GM12891 (cell line): ENCODE results near the gene ZBTB16.

Experiments
- DNase-seq: peaks from one replicate; pipeline ENCODE4 v3.0.0; 2011; ENCODE audit warnings: low spot score; ENCODE audit not compliant: insufficient read length
- FAIRE-seq: peaks from 2 replicates; lab custom pipeline; 2011; peaks lifted over from hg19 to GRCh38; lab: Jason Lieb, UNC
- PAX5 ChIP-seq: IDR thresholded peaks from 2 replicates; pipeline ENCODE4 v1.6.1; 2011; ENCODE audit warnings: low read length, moderate library complexity, mild to moderate bottlenecking; ENCODE audit not compliant: insufficient read depth, severe bottlenecking
- POLR2A ChIP-seq: IDR thresholded peaks from 2 replicates; pipeline ENCODE4 v1.6.1; 2011; ENCODE audit warnings: low read depth, low read length, control low read depth
- POLR2AphosphoS5 ChIP-seq: IDR thresholded peaks from 2 replicates; pipeline ENCODE4 v1.6.1; 2011; ENCODE audit warnings: low read depth, low read length, control low read depth
- POU2F2 ChIP-seq: IDR thresholded peaks from 2 replicates; pipeline ENCODE4 v1.6.1; 2011; ENCODE audit warnings: low read depth, mild to moderate bottlenecking, control low read depth, low read length, moderate library complexity
- SPI1 ChIP-seq: IDR thresholded peaks from 2 replicates; pipeline ENCODE4 v1.6.1; 2011; ENCODE audit warnings: low read depth, low read length, control low read depth
- TAF1 ChIP-seq: IDR thresholded peaks from 2 replicates; pipeline ENCODE4 v1.6.1; 2011; ENCODE audit warnings: low read depth, low read length, control low read depth

Gene ZBTB16

GRCh38 chr11:114169321-114169749 is 109.8 kb downstream of the ZBTB16 start:
- TF ChIP-seq PAX5: no peak
- TF ChIP-seq TAF1: no peak
- TF ChIP-seq SPI1: no peak
- no peak for TF ChIP-seq POU2F2
- no peak for TF ChIP-seq POLR2A
- TF ChIP-seq POLR2AphosphoS5: no peak
- FAIRE-seq (no peak), DNase-seq (no peak)

- FAIRE-seq (no peak), DNase-seq (no peak)
- TF ChIP-seq SPI1: no peak
- TF ChIP-seq TAF1: no peak
- no peak for TF ChIP-seq POU2F2
- no peak for TF ChIP-seq POLR2A
- no peak for TF ChIP-seq PAX5
- TF ChIP-seq POLR2AphosphoS5: no peak
Measured at GRCh38 chr11:114169821-114170220, 110.3 kb downstream of the ZBTB16 start.

GRCh38 chr11:114170226-114170625 is 110.7 kb downstream of the ZBTB16 start:
- FAIRE-seq (no peak), DNase-seq (no peak)
- TF ChIP-seq POLR2AphosphoS5: no peak
- TF ChIP-seq POLR2A: no peak
- no peak for TF ChIP-seq TAF1
- no peak for TF ChIP-seq POU2F2
- no peak for TF ChIP-seq PAX5
- no peak for TF ChIP-seq SPI1

GRCh38 chr11:114171257-114172054 is 111.9 kb downstream of the ZBTB16 start:
- FAIRE-seq (no peak), DNase-seq (no peak)
- TF ChIP-seq TAF1 (no peak), POU2F2 (no peak), PAX5 (no peak), POLR2A (no peak), POLR2AphosphoS5 (no peak), SPI1 (no peak)

- no peak for TF ChIP-seq POU2F2
- no peak for TF ChIP-seq TAF1
- no peak for TF ChIP-seq PAX5
- TF ChIP-seq SPI1: no peak
- TF ChIP-seq POLR2AphosphoS5: no peak
- no peak for TF ChIP-seq POLR2A
- FAIRE-seq (no peak), DNase-seq (no peak)
Measured at GRCh38 chr11:114172055-114172861, 112.7 kb downstream of the ZBTB16 start.

- no peak for TF ChIP-seq SPI1
- TF ChIP-seq POLR2AphosphoS5: no peak
- TF ChIP-seq PAX5: no peak
- TF ChIP-seq POU2F2: no peak
- FAIRE-seq (no peak), DNase-seq (no peak)
Measured at GRCh38 chr11:114172871-114173444, 113.4 kb downstream of the ZBTB16 start.

GRCh38 chr11:114173843-114174242 is 114.3 kb downstream of the ZBTB16 start:
- no peak for DNase-seq
- FAIRE-seq: no peak
- TF ChIP-seq POLR2A: no peak
- no peak for TF ChIP-seq TAF1
- TF ChIP-seq POU2F2: no peak
- no peak for TF ChIP-seq PAX5
- TF ChIP-seq POLR2AphosphoS5: no peak
- TF ChIP-seq SPI1: no peak

- TF ChIP-seq SPI1 (no peak), PAX5 (no peak), POLR2AphosphoS5 (no peak), TAF1 (no peak), POU2F2 (no peak), POLR2A (no peak)
- DNase-seq (no peak), FAIRE-seq (no peak)
Measured at GRCh38 chr11:114174712-114175495, 115.4 kb downstream of the ZBTB16 start.
